HepG2 (cell line): Measurements from ENCODE around the gene MPC1.

ENCODE experiments used
- CHD2 ChIP-seq: IDR thresholded peaks from 2 replicates; pipeline ENCODE4 v1.6.1; 2011; ENCODE audit warnings: low read depth, low read length, improper control_type of control experiment
- FIP1L1 ChIP-seq: fragments of 200-400 bp; formaldehyde crosslinking; IDR thresholded peaks from 2 replicates; pipeline ENCODE4 v1.6.1; 2018; ENCODE audit warnings: low read depth, mild to moderate bottlenecking, low read length, moderate library complexity, borderline replicate concordance; ENCODE audit not compliant: insufficient read depth
- PAF1 ChIP-seq: IDR thresholded peaks from 2 replicates; pipeline ENCODE4 v1.6.1; 2016; ENCODE audit warnings: missing genetic modification reagents, missing compliant biosample characterization
- PATZ1 ChIP-seq: sonication (generic); formaldehyde crosslinking; IDR thresholded peaks from 2 replicates; pipeline ENCODE4 v1.4.0; 2020; ENCODE audit warnings: missing genetic modification reagents
- RNF2 ChIP-seq: fragments of 450-650 bp; conservative IDR thresholded peaks from 2 replicates; pipeline ENCODE4 v1.6.1; 2016; ENCODE audit warnings: low read depth
- U2AF2 ChIP-seq: fragments of 200-400 bp; formaldehyde crosslinking; IDR thresholded peaks from 2 replicates; pipeline ENCODE4 v1.6.1; 2017; ENCODE audit warnings: low read depth, mild to moderate bottlenecking, low read length
- ZEB1 ChIP-seq: IDR thresholded peaks from 2 replicates; pipeline ENCODE4 v1.6.1; 2012; ENCODE audit warnings: mild to moderate bottlenecking, low read depth, inconsistent platforms; ENCODE audit not compliant: insufficient replicate concordance
- ZSCAN5A ChIP-seq: sonication (generic); formaldehyde crosslinking; IDR thresholded peaks from 2 replicates; pipeline ENCODE4 v1.8.0; 2022; ENCODE audit warnings: mild to moderate bottlenecking, missing genetic modification reagents, borderline replicate concordance

- no peak for TF ChIP-seq U2AF2
- TF ChIP-seq FIP1L1: no peak
- TF ChIP-seq ZEB1: peak; percentile 98
- peak; percentile 30; the same call in 1 of the 2 replicates for TF ChIP-seq CHD2
- no peak for TF ChIP-seq ZSCAN5A (CRISPR knock-in tag)
- no peak for TF ChIP-seq RNF2
- peak; percentile 4; the same call in 1 of the 2 replicates for TF ChIP-seq PATZ1 (CRISPR knock-in tag)
- no peak for TF ChIP-seq PAF1 (CRISPR knock-in tag)
Observed at GRCh38 chr6:166381733-166382499, 824 bp downstream of the MPC1 start.
